Activated naive CD4-positive, alpha-beta T cell treated with anti-CD3 and anti-CD28 coated beads for 36 hours (primary cell): ENCODE data around the gene NBEAL2. TPM values are rescaled to one million over a fixed set of nuclear protein-coding genes. Genes with fewer than 3 reads are reported as not detected.

ENCODE experiments used
- CTCF ChIA-PET: fragments of 350-600 bp; sonication (Branson Sonifier 250); formaldehyde crosslinking; loops from one replicate; lab custom pipeline; 2021; ENCODE audit warnings: antibody characterized with exemption; lab: Charles Lee
- DNase-seq: peaks from one replicate; pipeline ENCODE4 v3.0.0-alpha.2; 2020
- H3K27ac Mint-ChIP-seq: one replicate; pipeline ENCODE4 v1.8.0; 2021; ENCODE audit warnings: mild to moderate bottlenecking, mixed read lengths
- H3K27me3 Mint-ChIP-seq: one replicate; pipeline ENCODE4 v1.8.0; 2021; ENCODE audit warnings: low read depth, mixed read lengths
- H3K36me3 Mint-ChIP-seq: one replicate; pipeline ENCODE4 v1.8.0; 2021; ENCODE audit warnings: low read depth, mixed read lengths
- H3K4me1 Mint-ChIP-seq: one replicate; pipeline ENCODE4 v1.8.0; 2021; ENCODE audit warnings: low read depth, mixed read lengths
- H3K4me3 Mint-ChIP-seq: one replicate; pipeline ENCODE4 v1.8.0; 2021; ENCODE audit warnings: mild to moderate bottlenecking, moderate library complexity, mixed read lengths
- H3K9me3 Mint-ChIP-seq: one replicate; pipeline ENCODE4 v1.8.0; 2021; ENCODE audit warnings: mixed read lengths
- intact Hi-C: fragments of 100-400 bp; cut with micrococcal nuclease; formaldehyde crosslinking; loops from one replicate; pipeline ENCODE4 v1.15.1; 2023
- total RNA-seq, 2 experiments: library from RNA; stranded (reverse); gene quantifications; one replicate each; pipeline ENCODE4 v1.2.3, GENCODE V29; 2021

Gene NBEAL2
- total RNA-seq, 2 experiments from 2014 or later: 85.0 to 92.4 TPM

DNA sequence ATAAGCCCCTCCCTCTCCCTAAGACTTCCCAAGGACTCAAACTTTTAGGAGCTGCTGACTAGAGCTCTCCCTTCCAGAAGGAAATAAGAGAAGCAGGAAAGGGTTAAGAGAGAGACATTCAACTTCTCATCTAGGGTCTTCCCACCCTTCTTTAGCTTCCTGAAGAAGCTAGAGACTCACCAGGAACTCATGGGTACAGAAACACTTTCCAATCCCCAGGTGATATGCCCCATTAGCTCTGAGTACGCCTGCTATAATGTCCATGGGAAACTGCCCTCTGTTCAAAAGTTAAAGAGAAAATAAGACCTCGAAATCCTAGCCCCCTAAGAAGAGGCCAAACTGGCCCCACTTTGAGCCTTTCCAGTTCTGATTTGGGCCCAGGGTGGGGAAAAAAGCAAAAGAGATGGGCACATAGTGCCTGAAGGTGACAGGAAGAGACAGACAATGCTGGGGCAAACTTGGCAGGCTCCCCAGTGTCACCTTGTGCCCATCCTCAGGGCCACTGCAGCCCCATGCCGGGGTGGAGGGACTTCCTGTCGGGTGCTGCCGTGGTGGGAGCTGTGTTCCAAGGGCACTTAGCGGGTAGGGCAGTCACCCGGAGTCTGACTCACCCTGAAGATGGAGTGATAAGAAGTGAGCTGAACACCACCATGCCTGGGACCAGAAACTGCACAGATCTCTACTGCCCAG is 32.5 kb upstream of the NBEAL2 start:
- intact Hi-C loops: no loop called here
- H3K27ac Mint-ChIP-seq: peak overlapping the region; percentile 79
- peaks cover 15% of the 10 kb centered on the region for H3K36me3 Mint-ChIP-seq
- no peaks in the 10 kb centered on the region for H3K27me3 Mint-ChIP-seq
- DNase-seq: peak; percentile 62
- H3K9me3 Mint-ChIP-seq: no peaks in the 10 kb centered on the region
- H3K4me1 Mint-ChIP-seq: peaks cover 72% of the 10 kb centered on the region
- H3K4me3 Mint-ChIP-seq: no peak overlapping the region
- CTCF ChIA-PET: interaction anchor here (0.7 to 1.3 kb wide), 3 partner anchors 12 to 376 kb away, joined by 3 to 8 read pairs (median 7); no protein-coding TSS in a partner anchor

DNA sequence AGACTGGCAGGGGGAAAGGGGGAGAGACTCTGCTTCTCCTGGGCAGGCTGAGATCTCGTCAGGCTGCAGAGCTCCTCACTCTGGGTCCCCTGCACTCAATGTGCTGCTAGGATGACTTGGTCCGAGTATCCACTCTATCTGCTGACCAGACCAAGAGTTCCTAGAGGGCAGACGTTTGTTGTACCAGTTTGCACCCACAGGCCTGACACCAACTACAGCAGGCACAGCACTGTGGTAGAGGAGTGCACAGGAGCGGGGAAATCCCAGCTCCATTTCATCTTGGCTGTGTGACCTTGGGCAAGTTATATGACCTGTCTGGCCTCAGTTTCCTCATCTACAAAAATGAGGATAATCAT is 31.9 kb upstream of the NBEAL2 start:
- Mint-ChIP-seq H3K4me1 (peaks cover 75% of the 10 kb centered on the region), H3K27me3 (no peaks in the 10 kb centered on the region), H3K4me3 (no peak overlapping the region), H3K9me3 (no peaks in the 10 kb centered on the region), H3K36me3 (peaks cover 17% of the 10 kb centered on the region), H3K27ac (peak overlapping the region; percentile 79)
- intact Hi-C loops: no loop called here
- CTCF ChIA-PET: interaction anchor here (0.7 to 1.3 kb wide), 5 partner anchors 11 to 376 kb away, joined by 3 to 8 read pairs (median 6); no protein-coding TSS in a partner anchor
- DNase-seq: no peak

DNA sequence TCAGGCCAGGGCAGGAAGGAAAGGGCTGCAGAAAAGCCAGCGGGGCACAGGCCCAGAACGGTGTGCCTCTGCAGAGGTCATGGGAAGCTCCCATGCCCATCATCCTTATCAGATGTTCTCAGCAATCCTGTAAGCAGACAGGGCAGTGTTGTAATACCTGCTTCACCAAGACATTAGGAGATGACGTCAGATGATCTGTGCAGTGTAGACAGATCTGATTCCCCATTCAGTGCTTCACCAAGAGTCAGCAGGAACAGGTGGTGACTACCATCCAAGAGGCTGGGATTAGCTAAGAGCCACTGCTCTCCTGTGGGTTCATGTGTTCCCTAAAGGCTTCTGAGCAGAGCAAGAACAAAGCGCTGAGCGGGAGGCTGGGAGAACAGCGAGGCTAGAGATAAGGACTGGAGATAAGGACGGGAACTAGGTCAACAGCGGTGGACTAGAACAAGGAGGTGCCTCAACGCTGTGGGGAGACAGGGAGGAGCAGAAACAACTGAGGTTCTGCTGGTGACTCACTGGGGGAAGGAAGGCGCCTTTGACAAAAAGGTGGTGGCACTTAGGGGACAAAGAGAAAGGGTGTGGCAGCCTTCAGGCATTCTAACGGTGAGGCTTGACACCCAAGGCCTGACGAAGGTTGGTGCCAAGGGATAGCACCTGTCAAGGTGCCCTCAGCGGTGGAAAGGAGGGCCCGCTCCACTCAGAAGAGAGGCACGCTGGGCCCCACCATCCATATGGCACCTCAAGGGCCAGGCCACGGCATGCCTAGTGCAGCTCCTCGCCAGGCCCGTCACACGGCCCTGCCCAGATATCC is 31.3 kb upstream of the NBEAL2 start:
- DNase-seq: peak; percentile 78
- Mint-ChIP-seq H3K36me3 (peaks cover 17% of the 10 kb centered on the region), H3K4me3 (peak overlapping the region; percentile 32), H3K9me3 (no peaks in the 10 kb centered on the region), H3K27ac (peak overlapping the region; percentile 79), H3K27me3 (no peaks in the 10 kb centered on the region), H3K4me1 (peaks cover 76% of the 10 kb centered on the region)
- intact Hi-C loops: loop anchor here (1.0 kb wide), 1 partner anchor 11 kb away; no protein-coding TSS in a partner anchor
- CTCF ChIA-PET: interaction anchor here (0.7 to 1.3 kb wide), 5 partner anchors 11 to 375 kb away, joined by 3 to 7 read pairs (median 3); no protein-coding TSS in a partner anchor

DNA sequence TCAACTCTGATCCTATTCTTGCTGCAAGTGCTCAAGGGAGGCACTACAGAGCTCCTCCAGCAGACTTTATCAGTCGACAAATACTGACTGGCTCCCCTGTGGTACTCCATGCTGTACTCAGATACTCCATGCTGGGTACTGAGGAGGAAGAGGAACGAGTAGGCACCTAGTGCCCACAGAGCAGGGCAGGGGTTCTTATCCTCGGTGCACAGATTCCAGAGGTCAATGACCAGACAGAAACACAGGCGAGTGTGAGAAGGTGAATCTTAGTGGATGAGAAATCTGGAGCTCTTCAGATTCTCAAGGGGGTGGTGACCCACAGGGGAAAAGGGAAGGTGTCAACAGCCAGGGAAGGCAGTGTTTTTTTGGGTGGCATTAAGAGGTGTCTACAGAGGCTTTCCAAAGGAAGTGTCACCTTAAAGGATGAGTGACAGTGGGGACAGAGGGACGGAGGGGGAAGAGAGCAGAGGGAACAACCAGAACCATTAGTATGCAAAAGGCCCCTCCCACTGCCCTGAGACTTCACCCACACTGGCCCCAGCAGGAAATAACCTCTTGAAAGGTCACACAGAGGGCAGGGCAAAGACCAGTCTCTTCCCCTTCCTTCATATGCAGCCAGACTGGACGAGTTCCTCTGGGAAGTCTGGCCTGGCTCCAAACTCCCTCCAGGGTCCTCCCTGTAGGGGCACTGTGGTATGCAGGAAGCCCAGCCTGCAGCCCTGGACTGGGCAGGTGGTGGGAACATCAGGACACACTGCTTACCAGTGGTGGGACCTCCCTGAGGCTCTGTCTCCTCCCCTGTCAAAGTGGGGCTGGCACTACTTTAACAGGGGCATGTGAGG is 30.4 kb upstream of the NBEAL2 start:
- no peaks in the 10 kb centered on the region for H3K27me3 Mint-ChIP-seq
- peak overlapping the region; percentile 79 for H3K27ac Mint-ChIP-seq
- no peak for DNase-seq
- intact Hi-C loops: loop anchor here (1.0 kb wide), 1 partner anchor 10 kb away; no protein-coding TSS in a partner anchor
- CTCF ChIA-PET: interaction anchor here (1.0 kb wide), 1 partner anchor 10 kb away, joined by 3 read pairs; no protein-coding TSS in a partner anchor
- H3K4me1 Mint-ChIP-seq: peaks cover 83% of the 10 kb centered on the region
- no peaks in the 10 kb centered on the region for H3K9me3 Mint-ChIP-seq
- H3K36me3 Mint-ChIP-seq: peaks cover 17% of the 10 kb centered on the region
- no peak overlapping the region for H3K4me3 Mint-ChIP-seq

DNA sequence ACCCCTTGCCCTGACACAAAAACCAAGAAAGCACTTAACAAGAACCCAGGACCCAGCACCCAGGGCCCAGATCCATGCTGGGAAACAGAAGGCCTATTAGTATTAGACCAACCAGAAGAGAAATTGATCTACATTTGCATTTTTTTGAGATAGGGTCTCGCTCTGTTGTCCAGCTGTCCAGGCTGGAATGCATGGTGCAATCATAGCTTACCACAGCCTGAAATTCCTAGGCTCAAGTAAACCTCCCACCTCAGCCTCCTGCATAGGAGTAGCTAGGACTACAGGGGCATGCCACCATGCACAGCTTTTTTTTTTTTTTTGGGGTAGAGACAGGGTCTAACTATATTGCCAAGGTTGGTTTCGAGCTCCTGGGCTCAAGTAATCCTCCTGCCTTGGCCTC is 29.3 kb upstream of the NBEAL2 start:
- intact Hi-C loops: loop anchor here (5.0 kb wide), 1 partner anchor 37 kb away; no protein-coding TSS in a partner anchor
- Mint-ChIP-seq H3K4me1 (peaks cover 88% of the 10 kb centered on the region), H3K27me3 (no peaks in the 10 kb centered on the region), H3K4me3 (no peak overlapping the region), H3K36me3 (peaks cover 19% of the 10 kb centered on the region), H3K9me3 (no peaks in the 10 kb centered on the region), H3K27ac (peak overlapping the region; percentile 76)
- DNase-seq: no peak
- CTCF ChIA-PET: interaction anchor here (0.6 to 0.7 kb wide), 2 partner anchors 30 to 102 kb away, joined by 3 read pairs; no protein-coding TSS in a partner anchor

DNA sequence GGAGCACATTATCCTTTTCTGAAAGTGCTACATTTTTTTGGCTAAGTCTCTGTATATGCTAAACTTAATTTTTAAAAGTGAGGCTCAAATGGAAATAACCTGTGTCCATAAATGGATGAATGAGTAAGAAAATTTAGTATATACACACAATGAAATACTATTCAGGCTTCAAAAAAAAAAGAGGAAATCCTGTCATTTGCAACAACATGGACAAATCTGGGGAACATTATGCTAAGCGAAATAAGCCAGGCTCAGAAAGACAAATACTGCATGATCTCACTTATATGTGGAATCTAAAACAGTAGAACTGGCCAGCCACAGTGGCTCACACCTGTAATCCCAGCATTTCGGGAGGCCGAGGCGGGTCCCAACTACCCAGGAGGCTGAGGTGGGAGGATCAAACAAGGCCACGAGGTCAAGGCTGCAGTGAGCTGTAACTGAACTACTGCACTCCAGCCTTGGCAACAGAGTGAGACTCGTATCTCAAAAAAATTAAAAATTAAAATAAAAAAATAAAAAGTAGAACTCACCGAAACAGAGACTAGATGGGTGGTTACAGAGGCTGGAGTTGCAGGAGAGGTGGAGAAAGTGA is 28.7 kb upstream of the NBEAL2 start:
- intact Hi-C loops: loop anchor here (5.0 kb wide), 1 partner anchor 37 kb away; no protein-coding TSS in a partner anchor
- Mint-ChIP-seq H3K36me3 (peaks cover 20% of the 10 kb centered on the region), H3K27me3 (no peaks in the 10 kb centered on the region), H3K4me1 (peaks cover 88% of the 10 kb centered on the region), H3K27ac (peak overlapping the region; percentile 4), H3K9me3 (no peaks in the 10 kb centered on the region), H3K4me3 (no peak overlapping the region)
- CTCF ChIA-PET: interaction anchor here (0.7 kb wide), 1 partner anchor 105 kb away, joined by 6 read pairs; no protein-coding TSS in a partner anchor
- DNase-seq: no peak

DNA sequence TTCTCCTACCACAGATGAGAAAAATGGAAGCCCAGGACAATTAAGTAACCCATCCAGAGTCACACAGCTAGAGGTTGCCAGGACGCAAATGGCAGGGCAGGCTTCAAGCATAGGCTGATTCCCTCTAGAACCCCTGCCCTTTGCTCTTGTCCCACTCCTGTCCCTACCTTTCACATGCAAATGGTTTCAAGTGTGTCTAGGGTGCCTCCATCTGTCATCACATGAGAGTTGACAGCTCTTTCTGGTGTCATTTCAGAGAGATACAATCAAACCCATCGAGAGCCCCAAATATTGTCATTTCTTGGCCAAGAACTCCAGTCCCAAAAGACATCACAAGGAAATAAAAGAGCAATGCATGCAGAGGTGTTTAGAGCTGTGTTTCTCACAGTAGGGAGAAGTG is 26.7 kb upstream of the NBEAL2 start:
- no peaks in the 10 kb centered on the region for H3K9me3 Mint-ChIP-seq
- no peaks in the 10 kb centered on the region for H3K27me3 Mint-ChIP-seq
- peaks cover 82% of the 10 kb centered on the region for H3K4me1 Mint-ChIP-seq
- CTCF ChIA-PET: no interaction called here
- DNase-seq: no peak
- H3K36me3 Mint-ChIP-seq: peaks cover 7% of the 10 kb centered on the region
- no peak overlapping the region for H3K4me3 Mint-ChIP-seq
- intact Hi-C loops: loop anchor here (5.0 kb wide), 1 partner anchor 34 kb away; no protein-coding TSS in a partner anchor
- H3K27ac Mint-ChIP-seq: no peak overlapping the region

DNA sequence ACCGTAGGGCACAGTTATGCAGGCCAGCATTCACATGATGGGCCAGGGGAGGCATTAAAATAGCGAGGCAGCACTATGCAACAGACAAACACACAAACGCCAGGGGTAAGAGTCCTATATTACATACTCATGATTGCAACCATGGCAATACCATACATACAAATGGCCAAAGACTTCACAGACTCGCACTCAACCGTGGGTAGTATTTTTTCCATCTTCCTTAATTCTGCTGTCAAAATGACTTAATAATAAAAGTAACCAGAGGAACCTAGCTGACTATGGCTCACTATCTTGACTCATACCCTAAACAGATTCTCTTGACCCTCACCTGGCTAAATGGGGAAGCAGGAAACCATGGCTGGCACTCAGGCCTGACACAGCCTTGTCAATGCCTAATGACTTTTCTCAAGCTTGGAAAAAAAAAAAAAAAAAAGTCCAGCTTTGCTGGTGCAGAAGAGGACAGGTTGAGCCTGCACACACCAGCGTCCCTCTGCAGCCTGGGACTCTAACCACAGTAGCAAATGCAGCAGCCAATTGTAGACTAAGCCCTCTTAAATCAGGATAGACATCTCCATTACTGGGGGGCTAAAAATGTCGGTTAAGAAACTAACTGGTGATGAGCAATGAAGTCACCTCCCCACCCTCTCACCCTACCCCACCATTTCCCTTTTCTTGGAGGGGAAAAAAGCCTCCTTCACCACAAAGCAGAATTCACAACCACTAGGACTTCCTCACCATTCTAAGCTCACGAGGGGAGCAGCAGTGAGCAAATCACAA is 26.0 kb upstream of the NBEAL2 start:
- H3K27ac Mint-ChIP-seq: peak overlapping the region; percentile 56
- intact Hi-C loops: loop anchor here (5.0 kb wide), 1 partner anchor 34 kb away; no protein-coding TSS in a partner anchor
- H3K4me3 Mint-ChIP-seq: no peak overlapping the region
- no peak for DNase-seq
- H3K27me3 Mint-ChIP-seq: no peaks in the 10 kb centered on the region
- peaks cover 82% of the 10 kb centered on the region for H3K4me1 Mint-ChIP-seq
- peaks cover 7% of the 10 kb centered on the region for H3K36me3 Mint-ChIP-seq
- CTCF ChIA-PET: no interaction called here
- no peaks in the 10 kb centered on the region for H3K9me3 Mint-ChIP-seq

DNA sequence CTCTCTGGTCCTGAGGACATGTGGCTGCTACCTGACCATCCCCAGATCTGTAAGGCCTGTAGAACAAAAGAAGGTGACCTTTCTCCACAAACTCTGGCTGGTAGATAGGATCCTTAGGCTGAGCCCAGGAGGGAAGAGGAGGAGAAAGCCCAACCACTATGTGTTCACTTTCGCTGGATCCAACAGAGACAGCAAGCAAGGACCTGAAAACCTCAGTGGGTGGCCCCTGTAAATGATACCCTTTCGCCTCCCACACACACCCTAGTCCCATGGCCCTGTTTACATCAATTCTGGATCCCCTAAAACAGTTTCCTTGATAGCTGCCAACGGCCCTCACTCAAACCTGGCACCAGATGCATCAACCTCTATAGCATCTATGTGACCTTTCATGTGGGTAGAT is 25.3 kb upstream of the NBEAL2 start:
- intact Hi-C loops: loop anchor here (5.0 kb wide), 1 partner anchor 33 kb away; no protein-coding TSS in a partner anchor
- H3K4me1 Mint-ChIP-seq: peaks cover 82% of the 10 kb centered on the region
- peak overlapping the region; percentile 56 for H3K27ac Mint-ChIP-seq
- H3K9me3 Mint-ChIP-seq: no peaks in the 10 kb centered on the region
- CTCF ChIA-PET: no interaction called here
- peaks cover 10% of the 10 kb centered on the region for H3K36me3 Mint-ChIP-seq
- H3K4me3 Mint-ChIP-seq: no peak overlapping the region
- DNase-seq: no peak
- no peaks in the 10 kb centered on the region for H3K27me3 Mint-ChIP-seq

DNA sequence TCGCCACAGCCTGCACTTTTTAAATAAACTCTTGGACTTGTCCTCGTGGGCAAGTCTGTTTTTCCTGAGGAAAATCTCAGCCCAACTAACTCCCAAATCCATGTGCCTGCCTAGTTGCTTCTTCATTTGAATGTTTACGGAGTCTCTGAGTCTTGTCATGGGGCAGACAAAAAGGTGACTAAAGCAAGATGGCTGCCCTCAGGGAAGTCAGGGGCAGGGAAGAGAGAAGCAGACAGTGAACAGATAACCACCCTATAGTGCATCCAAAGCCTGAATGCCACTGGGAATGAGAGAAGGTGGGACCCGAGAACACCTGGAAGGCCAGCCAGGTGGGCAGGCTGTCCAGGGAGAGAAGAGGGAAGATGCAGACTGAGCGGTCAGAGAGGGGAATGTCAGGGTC is 24.3 kb upstream of the NBEAL2 start:
- H3K27ac Mint-ChIP-seq: peak overlapping the region; percentile 83
- H3K9me3 Mint-ChIP-seq: no peaks in the 10 kb centered on the region
- CTCF ChIA-PET: interaction anchor here (1.5 kb wide), 1 partner anchor 12 kb away, joined by 3 read pairs; no protein-coding TSS in a partner anchor
- H3K4me3 Mint-ChIP-seq: peak overlapping the region; percentile 5
- no peak for DNase-seq
- intact Hi-C loops: no loop called here
- H3K36me3 Mint-ChIP-seq: peaks cover 10% of the 10 kb centered on the region
- peaks cover 84% of the 10 kb centered on the region for H3K4me1 Mint-ChIP-seq
- no peaks in the 10 kb centered on the region for H3K27me3 Mint-ChIP-seq
